Stimulated activated naive B cell treated with anti-CD40 and anti-IgM and Interleukin-4, amounts not matched to agents 10 μg/mL and 1 μg/mL and 100 μg/mL, for 72 hours (primary cell): ENCODE results near the gene CNKSR1.

Experiments
- ATAC-seq, 2 donors: fragments of 150-1000 bp; cut with Tn5 transposase; replicated peaks; 2 replicates each; pipeline ENCODE4 v1.10.0; 2021; ENCODE audit warnings: moderate library complexity in 1 of 2
- DNase-seq: peaks from one replicate; pipeline ENCODE4 v3.0.0; 2021
- H3K27ac Mint-ChIP-seq: one replicate; pipeline ENCODE4 v1.8.0; 2022; ENCODE audit warnings: mild to moderate bottlenecking, mixed read lengths
- H3K27me3 Mint-ChIP-seq, 2 donors: one replicate each; pipeline ENCODE4 v1.8.0; 2022; ENCODE audit warnings: mixed read lengths in 2 of 2
- H3K36me3 Mint-ChIP-seq, 2 donors: one replicate each; pipeline ENCODE4 v1.8.0; 2022; ENCODE audit warnings: mixed read lengths in 2 of 2, mild to moderate bottlenecking in 1 of 2
- H3K4me1 Mint-ChIP-seq, 2 donors: one replicate each; pipeline ENCODE4 v1.8.0; 2022; ENCODE audit warnings: mixed read lengths in 2 of 2, mild to moderate bottlenecking in 1 of 2
- H3K4me3 Mint-ChIP-seq, 2 donors: one replicate each; pipeline ENCODE4 v1.8.0; 2022; ENCODE audit warnings: mild to moderate bottlenecking in 2 of 2, mixed read lengths in 2 of 2, moderate library complexity in 1 of 2
- H3K9me3 Mint-ChIP-seq, 2 donors: one replicate each; pipeline ENCODE4 v1.8.0; 2022; ENCODE audit warnings: mixed read lengths in 2 of 2, mild to moderate bottlenecking in 1 of 2

The CNKSR1 gene

DNA sequence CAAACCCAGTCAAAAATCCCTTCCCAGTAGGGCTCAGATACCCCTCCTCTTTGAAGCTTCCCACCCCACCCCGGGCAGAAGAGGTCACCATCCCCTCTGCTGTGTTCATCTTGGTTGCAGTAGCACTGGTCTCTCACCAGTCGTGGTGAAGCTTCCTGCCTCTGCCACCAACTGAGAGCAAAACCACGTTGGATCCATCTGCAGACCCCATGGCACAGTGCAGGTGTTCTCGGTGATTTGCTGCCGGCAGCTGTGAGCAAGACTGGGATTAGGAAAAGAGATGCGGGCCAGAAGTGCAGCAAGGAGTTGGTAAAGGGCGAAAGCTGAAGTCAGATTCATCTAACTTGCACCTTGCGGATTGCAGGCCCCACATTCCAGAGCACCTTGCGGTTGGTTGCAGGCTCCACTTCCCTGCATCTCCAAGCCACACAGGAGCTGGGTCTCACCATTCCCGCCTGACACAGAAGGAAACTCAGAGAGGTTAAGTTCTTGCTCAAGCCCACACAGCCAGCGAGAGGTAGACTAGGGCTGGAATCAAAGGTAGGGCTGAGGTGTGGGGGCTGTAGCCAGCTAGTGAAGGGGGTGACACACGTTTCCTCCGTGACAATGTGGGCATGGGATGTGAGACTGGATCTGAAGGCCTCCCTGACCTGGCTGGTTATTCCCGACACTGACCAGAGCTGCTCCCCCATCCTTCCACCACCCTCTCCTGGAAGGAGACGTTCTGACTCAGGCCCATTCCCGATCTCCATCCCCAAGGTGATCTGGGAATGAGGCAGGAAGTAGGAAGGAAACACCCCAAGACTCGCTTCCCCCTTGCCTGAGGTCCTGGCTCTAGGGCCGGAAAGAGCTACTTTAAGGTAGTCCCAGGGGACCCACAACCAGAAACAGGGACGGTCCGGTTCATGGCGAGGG is 21.7 kb upstream of the CNKSR1 start:
- no peaks in the 10 kb centered on the region for H3K36me3 Mint-ChIP-seq
- peaks cover 0 to 6% of the 10 kb centered on the region in 2 donors for H3K4me1 Mint-ChIP-seq

DNA sequence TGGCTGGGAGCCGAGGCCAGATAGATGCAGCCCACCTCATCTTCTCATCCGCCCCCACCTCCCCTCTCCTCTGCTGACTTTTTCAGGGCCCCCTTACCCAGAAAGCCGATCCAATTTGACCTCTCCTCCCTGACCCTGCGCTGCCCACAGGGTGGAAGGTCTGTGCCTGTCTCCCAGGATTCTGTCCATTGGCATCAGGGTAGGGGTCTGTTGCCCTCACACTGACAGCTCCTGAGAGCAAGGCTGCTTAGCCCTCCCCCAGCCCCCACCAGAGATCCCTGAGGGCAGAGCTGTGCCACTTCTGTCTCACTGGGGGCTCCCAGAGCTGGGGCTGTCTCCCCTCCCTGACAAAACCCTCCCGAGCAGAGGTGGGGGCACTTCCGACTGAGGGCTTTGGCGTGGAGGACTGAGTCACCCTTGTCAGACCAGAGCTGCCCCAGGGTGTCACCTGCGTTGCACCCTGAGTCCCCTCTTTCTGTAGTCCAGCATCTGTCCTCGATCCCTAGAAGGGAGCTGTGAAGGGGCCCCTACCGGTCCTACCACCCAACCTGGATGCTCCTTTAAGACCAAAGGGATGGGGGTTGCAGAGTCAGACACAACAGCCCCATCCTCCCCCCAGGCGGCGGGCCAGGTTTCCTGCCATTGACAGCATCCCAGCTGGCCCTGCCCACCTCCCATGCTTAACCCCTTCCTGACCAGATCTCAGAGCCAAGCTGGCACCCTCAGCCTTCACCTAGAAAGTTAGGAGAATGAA is 20.8 kb upstream of the CNKSR1 start:
- ATAC-seq (peak in 1 of 2 donors; percentile 6), DNase-seq (no peak)
- no peaks in the 10 kb centered on the region for H3K9me3 Mint-ChIP-seq
- H3K27me3 Mint-ChIP-seq: peaks cover 39 to 68% of the 10 kb centered on the region in 2 donors
- H3K27ac Mint-ChIP-seq: no peak overlapping the region
- H3K4me3 Mint-ChIP-seq: no peak overlapping the region
- no peaks in the 10 kb centered on the region for H3K36me3 Mint-ChIP-seq
- H3K4me1 Mint-ChIP-seq: peaks cover 2 to 6% of the 10 kb centered on the region in 2 donors

More for the DNA sequence above, 21.7 kb upstream of the CNKSR1 start:
- Mint-ChIP-seq H3K4me3 (no peak overlapping the region), H3K27ac (no peak overlapping the region), H3K27me3 (peaks cover 34 to 60% of the 10 kb centered on the region in 2 donors), H3K9me3 (no peaks in the 10 kb centered on the region)
- ATAC-seq: no peak
- no peak for DNase-seq

DNA sequence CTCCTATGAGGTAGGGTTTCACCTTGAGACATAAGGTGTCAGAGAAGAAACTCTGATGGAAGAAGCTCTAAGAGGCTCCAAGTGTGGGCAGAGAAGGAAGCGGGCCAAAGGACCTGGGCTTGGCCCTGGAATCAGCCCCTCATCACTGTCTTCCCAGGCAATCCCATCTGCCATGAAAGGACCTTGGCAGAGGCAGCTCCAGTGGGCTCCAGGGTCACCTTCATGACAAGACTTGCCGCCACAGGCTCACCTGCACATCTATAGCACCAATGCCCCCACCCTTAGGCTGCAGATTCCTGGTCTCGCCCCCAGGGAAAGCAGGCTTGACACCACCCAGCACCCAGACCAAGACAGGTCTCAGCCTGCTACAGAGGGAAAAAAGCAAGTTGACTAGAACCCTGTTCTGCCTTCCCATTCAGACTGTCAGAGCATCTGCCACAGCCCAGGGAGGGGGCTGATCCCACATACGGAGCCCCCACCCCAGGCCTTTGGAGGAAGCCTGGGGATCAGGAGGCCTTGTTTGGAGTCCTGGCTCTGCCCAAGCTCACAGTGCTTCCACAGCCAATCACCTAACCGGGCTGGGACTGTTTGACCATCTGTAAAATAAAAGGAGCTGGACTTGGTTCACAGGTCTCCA is 18.9 kb upstream of the CNKSR1 start:
- Mint-ChIP-seq H3K9me3 (no peaks in the 10 kb centered on the region), H3K36me3 (no peaks in the 10 kb centered on the region), H3K27me3 (peaks cover 45 to 76% of the 10 kb centered on the region in 2 donors), H3K4me1 (peaks cover 6 to 11% of the 10 kb centered on the region in 2 donors), H3K27ac (no peak overlapping the region), H3K4me3 (no peak overlapping the region)
- DNase-seq: no peak
- ATAC-seq: no peak

DNA sequence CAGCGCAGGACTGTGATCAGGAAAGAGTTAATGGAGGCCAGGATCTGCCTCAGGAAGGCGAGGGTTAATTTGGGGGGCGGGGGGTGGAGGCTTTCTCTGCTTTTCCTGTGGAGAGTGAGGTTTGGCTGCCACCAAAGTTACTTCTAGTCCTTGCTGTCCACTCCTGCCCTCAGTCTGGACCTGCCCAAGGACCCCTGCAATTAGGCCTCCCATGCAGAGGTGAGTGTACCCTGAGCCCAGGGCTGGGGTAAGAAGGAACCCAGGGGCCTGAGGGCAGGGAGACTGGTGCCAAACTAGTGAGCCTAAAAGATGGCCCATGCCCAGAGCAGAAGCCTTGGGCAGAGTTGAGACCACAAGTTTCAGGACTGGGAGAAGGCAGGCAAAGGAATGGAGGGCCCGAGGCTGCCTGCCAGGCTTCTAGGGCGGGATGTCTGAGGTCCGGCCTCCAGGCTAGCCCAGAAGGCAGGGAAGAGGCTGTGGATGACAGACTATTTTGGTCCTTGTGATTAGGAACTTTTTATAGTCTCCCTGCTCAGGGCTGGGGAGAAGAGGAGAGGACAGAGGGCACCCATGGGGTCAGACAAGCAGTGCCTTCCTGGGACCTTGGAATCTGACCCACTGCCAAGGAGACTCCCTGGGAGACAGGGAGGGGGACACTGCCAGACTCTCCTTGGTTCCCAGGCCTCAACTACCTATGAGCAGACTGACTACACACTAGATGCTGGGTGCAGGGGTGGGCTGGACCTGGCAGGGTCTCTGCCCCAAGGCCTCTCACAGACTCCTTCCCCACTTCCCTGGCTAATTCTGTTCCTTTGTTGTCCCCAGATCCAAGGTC is 18.2 kb upstream of the CNKSR1 start, which contains the start of gene FAM110D:
FAM110D (plus strand) TSS at position 172 of the 835 bp plus-strand sequence. CDS start 2,213 bp downstream, outside the sequence.
- DNase-seq: no peak
- peaks cover 6 to 11% of the 10 kb centered on the region in 2 donors for H3K4me1 Mint-ChIP-seq
- peaks cover 45 to 71% of the 10 kb centered on the region in 2 donors for H3K27me3 Mint-ChIP-seq
- no peaks in the 10 kb centered on the region for H3K9me3 Mint-ChIP-seq
- no peaks in the 10 kb centered on the region for H3K36me3 Mint-ChIP-seq
- no peak within 1 kb of the TSS for H3K4me3 Mint-ChIP-seq
- no peak for ATAC-seq
- H3K27ac Mint-ChIP-seq: no peak within 1 kb of the TSS

DNA sequence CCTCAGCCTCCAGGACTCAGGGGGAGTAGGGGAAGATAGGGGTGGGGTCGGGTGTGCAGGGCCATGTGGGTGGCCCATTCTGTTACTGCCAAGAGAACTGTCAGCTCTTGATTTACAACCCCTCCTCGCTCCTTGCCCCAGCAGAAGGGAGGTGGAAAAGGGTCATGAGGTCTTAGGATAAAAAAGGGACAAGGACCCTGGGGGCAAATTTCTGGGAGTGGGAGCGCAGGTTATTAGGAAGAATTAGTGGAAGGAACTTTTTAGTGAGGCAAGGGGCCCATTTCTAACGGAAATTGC is 17.6 kb upstream of the CNKSR1 start:
- Mint-ChIP-seq H3K27ac (no peak overlapping the region), H3K4me1 (peaks cover 8 to 14% of the 10 kb centered on the region in 2 donors), H3K36me3 (no peaks in the 10 kb centered on the region), H3K4me3 (no peak overlapping the region), H3K27me3 (peaks cover 47 to 69% of the 10 kb centered on the region in 2 donors), H3K9me3 (no peaks in the 10 kb centered on the region)
- ATAC-seq: no peak
- no peak for DNase-seq

DNA sequence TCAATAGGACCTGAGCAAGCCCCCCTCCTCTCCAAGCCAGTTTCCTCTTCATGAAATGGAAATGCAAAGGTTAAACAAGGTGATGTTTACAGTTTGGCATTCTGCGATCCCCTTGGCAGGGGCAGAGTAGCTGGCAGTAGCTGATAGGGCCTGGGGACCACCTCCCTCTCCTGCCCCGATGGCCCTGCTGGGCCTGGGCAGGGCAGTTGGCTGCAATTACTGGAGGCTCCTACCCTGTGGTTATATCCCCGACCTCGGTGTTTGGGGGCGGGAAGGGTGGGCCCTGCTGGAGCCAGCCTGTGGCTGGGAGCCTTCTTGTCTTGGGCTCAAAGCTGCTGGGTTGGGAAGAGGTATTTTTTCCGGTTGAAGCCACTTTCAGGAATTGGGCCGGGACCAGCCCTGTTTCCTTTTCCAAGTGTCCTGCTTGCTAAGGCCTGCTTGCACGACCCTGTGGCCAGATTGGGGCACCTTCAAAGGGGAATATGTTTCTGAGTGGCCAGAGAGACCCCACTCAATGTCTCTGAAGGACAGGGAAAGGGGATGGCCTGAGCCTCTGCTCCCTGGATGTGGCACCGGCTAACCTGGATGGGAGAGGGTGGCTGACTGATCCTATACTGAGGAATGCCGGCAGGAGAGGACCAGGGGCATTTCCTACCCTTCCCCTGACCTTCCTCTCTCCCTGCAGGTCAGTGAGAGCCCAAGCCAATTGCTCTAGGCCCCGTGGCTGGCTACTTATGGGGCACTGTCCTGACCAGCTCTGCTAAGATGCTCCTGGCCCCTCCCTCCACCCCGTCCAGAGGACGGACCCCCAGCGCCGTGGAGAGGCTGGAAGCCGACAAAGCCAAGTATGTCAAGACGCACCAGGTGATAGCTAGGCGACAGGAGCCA is 16.5 kb upstream of the CNKSR1 start:
- H3K9me3 Mint-ChIP-seq: no peaks in the 10 kb centered on the region
- H3K4me3 Mint-ChIP-seq: peak overlapping the region; percentile 53 to 73
- DNase-seq (no peak), ATAC-seq (no peak)
- no peaks in the 10 kb centered on the region for H3K36me3 Mint-ChIP-seq
- H3K4me1 Mint-ChIP-seq: peaks cover 15 to 25% of the 10 kb centered on the region in 2 donors
- H3K27ac Mint-ChIP-seq: no peak overlapping the region
- peaks cover 44 to 65% of the 10 kb centered on the region in 2 donors for H3K27me3 Mint-ChIP-seq

DNA sequence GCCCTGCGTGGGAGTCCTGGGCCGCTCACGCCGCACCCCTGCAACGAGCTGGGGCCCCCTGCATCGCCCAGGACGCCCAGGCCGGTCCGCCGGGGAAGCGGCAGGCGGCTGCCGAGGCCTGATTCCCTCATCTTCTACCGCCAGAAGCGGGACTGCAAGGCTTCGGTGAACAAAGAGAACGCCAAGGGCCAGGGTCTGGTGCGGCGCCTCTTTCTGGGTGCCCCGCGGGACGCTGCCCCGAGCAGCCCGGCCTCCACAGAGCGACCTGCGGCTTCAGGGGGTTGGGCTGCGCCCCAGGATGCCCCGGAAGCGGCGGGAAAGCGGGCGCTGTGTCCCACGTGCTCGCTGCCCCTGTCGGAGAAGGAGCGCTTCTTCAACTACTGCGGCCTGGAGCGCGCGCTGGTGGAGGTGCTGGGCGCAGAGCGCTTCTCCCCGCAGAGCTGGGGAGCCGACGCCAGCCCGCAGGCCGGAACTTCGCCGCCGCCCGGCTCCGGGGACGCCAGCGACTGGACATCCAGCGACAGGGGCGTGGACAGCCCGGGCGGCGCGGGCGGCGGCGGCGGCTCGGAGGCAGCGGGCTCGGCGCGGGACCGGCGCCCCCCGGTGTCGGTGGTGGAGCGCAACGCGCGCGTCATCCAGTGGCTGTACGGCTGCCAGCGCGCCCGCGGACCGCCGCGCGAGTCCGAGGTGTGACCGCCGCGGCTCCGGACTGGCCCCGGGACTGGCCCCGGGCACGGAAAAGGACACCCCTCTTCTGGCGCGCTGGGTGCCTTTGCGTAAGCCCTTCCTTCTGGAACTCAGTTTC is 15.7 kb upstream of the CNKSR1 start:
- Mint-ChIP-seq H3K4me3 (peak overlapping the region; percentile 57 to 73), H3K9me3 (no peaks in the 10 kb centered on the region), H3K36me3 (no peaks in the 10 kb centered on the region), H3K27ac (no peak overlapping the region), H3K4me1 (peaks cover 15 to 21% of the 10 kb centered on the region in 2 donors), H3K27me3 (peaks cover 38 to 56% of the 10 kb centered on the region in 2 donors)
- ATAC-seq (peak; percentile 56 to 68), DNase-seq (peak; percentile 33)

DNA sequence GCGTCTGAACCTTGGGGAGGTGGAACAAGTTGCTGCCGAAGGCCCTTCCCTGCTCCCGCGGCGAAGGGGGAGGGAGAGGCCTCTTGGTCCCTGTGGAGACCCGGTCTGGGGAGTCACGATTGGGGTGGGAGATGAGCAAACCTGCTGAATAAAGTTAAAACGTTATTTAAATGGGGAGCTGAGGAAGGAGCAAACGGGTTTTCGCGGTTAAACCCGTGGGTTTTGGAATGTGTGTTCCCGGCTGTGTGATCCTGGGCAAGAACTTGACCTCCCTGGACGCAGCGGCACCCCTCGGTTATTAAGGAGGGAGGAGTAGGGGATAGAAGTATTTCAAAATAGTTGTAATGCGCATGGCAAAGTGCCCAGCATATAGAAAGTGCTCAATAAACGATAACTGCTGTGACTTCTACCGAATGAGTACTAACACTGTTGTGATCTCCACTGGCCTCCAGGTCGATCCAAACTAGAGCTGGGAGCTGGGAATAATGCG is 15.0 kb upstream of the CNKSR1 start:
- Mint-ChIP-seq H3K9me3 (no peaks in the 10 kb centered on the region), H3K27ac (no peak overlapping the region), H3K4me3 (peak overlapping the region; percentile 57 to 68), H3K36me3 (no peaks in the 10 kb centered on the region), H3K27me3 (peaks cover 36 to 51% of the 10 kb centered on the region in 2 donors), H3K4me1 (peaks cover 15 to 19% of the 10 kb centered on the region in 2 donors)
- ATAC-seq: no peak
- no peak for DNase-seq

DNA sequence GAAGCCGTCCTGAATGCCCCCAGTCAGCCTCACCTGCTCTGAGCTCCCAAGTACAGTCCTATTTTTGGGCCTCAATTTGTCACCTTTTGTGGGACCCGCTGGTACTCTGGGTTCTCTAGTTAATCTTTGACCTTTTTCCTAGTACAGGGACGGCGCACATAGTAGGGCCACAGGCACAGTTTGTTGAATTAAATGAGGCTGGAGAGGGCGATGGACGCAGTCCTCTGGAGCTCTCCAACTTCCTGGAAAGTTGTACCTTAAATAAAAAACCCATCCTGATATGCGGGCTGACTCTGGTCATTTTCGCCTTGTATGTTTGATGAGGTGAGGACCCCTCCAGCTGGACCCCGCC is 13.6 kb upstream of the CNKSR1 start:
- Mint-ChIP-seq H3K4me1 (peaks cover 15 to 19% of the 10 kb centered on the region in 2 donors), H3K9me3 (no peaks in the 10 kb centered on the region), H3K27ac (no peak overlapping the region), H3K27me3 (peaks cover 25 to 45% of the 10 kb centered on the region in 2 donors), H3K36me3 (no peaks in the 10 kb centered on the region), H3K4me3 (peak overlapping the region in 1 of 2 donors; percentile 67)
- ATAC-seq (no peak), DNase-seq (no peak)

DNA sequence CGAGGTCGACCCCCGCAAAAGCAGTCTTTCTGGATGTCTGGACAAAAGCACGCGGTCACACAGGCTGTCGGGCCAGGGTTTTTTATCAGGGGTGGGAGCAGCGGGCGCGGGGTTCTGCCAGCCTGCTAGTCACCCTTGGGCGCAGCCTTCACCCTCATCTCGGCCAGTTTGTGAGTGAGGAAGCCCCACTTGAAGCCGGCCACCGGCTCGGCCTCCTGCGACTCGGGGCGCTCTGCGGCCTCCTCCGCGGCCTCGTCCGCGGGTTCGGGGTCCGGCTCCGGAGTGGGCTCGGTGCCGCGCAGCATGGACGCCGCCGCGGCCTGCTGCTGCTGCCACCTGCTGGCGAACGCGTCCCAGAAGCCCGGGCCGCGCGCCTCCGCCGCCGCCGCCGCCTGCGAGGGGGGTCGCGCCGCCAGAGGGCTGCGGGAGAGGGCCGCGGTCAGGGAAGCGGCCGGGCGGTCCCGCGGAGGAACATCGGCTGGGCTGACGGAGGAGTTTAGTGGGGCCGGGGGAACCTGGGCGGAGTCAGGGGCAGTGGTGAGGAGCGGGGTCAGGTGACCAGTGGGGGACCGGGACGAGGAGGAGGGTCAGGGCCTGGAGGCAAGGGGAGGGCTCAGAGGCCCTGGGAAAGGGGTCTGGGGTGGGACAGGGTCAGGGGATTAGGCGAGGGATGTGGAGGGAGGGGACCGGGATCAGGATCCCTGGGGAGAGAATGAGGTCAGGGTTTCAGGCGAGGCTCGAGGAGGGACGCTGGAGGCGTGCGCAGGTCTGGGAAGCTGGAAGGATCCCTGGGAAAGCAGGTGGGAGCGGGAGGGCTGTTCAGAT is 13.0 kb upstream of the CNKSR1 start:
- peaks cover 24 to 39% of the 10 kb centered on the region in 2 donors for H3K27me3 Mint-ChIP-seq
- no peaks in the 10 kb centered on the region for H3K9me3 Mint-ChIP-seq
- DNase-seq (peak; percentile 21), ATAC-seq (peak; percentile 73 to 74)
- H3K4me3 Mint-ChIP-seq: peak overlapping the region; percentile 63 to 67
- peaks cover 15 to 21% of the 10 kb centered on the region in 2 donors for H3K4me1 Mint-ChIP-seq
- H3K36me3 Mint-ChIP-seq: no peaks in the 10 kb centered on the region
- H3K27ac Mint-ChIP-seq: no peak overlapping the region

DNA sequence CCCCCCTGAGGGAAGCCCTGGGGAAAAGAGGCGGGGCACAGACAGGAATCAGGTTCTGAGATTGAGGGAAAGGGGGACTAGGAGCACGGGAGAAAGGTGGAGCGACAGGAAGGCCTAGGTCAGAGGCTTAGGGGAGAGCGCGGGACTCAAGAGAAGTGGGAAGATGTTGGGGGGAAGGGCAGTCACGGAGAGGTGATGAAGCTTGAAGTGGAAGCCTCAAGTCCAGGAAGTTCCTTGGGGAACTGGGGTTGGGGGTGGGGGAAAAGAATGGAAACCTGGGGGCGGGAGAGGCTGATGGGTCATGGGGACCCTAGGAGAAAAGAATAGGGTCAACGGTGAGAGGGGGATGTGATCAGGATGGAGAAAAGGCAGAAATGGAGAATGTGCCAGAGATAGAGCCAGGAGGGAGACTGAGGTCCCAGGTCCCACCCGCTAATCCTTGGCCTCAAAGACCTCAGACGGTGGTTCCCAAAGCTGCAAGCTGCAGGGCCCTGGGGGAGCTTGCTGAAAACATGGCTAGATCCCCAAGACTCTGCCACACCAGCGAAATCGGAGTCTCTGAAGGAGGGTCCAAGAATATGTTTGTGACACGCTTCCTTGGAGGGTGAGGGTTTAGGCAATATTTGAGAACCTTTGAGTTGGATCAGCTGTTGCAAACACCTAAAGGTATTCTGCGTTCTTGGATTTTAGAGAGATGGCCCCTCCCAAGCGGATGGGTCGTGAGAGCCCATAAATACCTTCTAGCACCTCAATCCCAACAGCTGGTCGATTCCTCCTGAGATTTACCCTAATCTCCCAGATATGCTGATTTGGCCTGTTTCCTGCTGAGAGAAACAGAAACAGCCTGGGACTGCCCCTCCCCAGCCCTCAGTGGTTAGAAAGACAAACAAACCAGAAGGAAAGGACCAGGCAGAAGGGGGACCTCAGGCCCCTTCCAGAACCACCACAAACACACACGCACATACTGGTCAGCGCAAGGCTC is 12.1 kb upstream of the CNKSR1 start:
- peaks cover 15 to 27% of the 10 kb centered on the region in 2 donors for H3K4me1 Mint-ChIP-seq
- DNase-seq (no peak), ATAC-seq (no peak)
- H3K36me3 Mint-ChIP-seq: peaks cover 0 to 3% of the 10 kb centered on the region in 2 donors
- H3K4me3 Mint-ChIP-seq: peak overlapping the region; percentile 63 to 66
- no peaks in the 10 kb centered on the region for H3K9me3 Mint-ChIP-seq
- peaks cover 19 to 30% of the 10 kb centered on the region in 2 donors for H3K27me3 Mint-ChIP-seq
- no peak overlapping the region for H3K27ac Mint-ChIP-seq
